ENCODE results near the gene CORT. TPM values are rescaled to one million over a fixed set of nuclear protein-coding genes. Genes with fewer than 3 reads are reported as not detected.

Gene CORT
- total RNA-seq, 2 donors from 2014 or later: 0.24 TPM; not detected in 1

GRCh38 chr1:10430216-10431069 lies 19.4 kb upstream of the CORT start, which contains the start of gene CENPS:
CENPS (plus strand) TSS chr1:10430433; CDS start chr1:10430518, 85 bp downstream.
- peak within 1 kb of the TSS; percentile 82 for H3K27ac Mint-ChIP-seq
- H3K27me3 Mint-ChIP-seq: no peaks in the 10 kb centered on the region
- H3K4me3 Mint-ChIP-seq: peak within 1 kb of the TSS; percentile 92
- no peaks in the 10 kb centered on the region for H3K4me1 Mint-ChIP-seq
- H3K36me3 Mint-ChIP-seq (ENCODE audit: low read depth): no peaks in the 10 kb centered on the region
- H3K9me3 Mint-ChIP-seq: no peaks in the 10 kb centered on the region
- peak; percentile 91 for ATAC-seq (replicated peaks)

- no peaks in the 10 kb centered on the region for H3K4me1 Mint-ChIP-seq
- H3K9me3 Mint-ChIP-seq: no peaks in the 10 kb centered on the region
- peak; percentile 1 for ATAC-seq (replicated peaks)
- H3K4me3 Mint-ChIP-seq: peak overlapping the region; percentile 92
- peak overlapping the region; percentile 82 for H3K27ac Mint-ChIP-seq
- H3K36me3 Mint-ChIP-seq (ENCODE audit: low read depth): no peaks in the 10 kb centered on the region
- no peaks in the 10 kb centered on the region for H3K27me3 Mint-ChIP-seq
These were observed 18.6 kb upstream of the CORT start for GRCh38 chr1:10431070-10431730.

GRCh38 chr1:10432910-10433700 lies 16.7 kb upstream of the CORT start:
- H3K27ac Mint-ChIP-seq: no peak overlapping the region
- no peak overlapping the region for H3K4me3 Mint-ChIP-seq
- no peaks in the 10 kb centered on the region for H3K36me3 Mint-ChIP-seq (ENCODE audit: low read depth)

DNA sequence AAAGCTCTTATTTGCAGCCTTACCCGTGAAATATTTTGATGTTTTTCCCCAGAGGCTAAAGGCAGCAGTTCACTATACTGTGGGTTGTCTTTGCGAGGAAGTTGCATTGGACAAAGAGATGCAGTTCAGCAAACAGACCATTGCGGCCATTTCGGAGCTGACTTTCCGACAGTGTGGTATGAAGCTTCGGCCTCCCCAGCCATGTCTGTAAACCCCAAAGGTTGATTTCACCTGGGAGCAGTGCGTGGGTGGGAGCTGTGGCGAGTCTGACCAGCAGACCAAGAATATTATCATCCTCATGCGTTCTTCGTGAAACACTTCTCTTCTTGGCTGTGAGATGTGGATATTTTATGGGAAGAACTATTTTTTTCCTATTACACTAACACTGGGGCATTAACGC lies 16.0 kb upstream of the CORT start:
- no peaks in the 10 kb centered on the region for H3K4me1 Mint-ChIP-seq
- no peak for ATAC-seq (replicated peaks)
- no peak overlapping the region for H3K27ac Mint-ChIP-seq
- H3K27me3 Mint-ChIP-seq: no peaks in the 10 kb centered on the region
- no peaks in the 10 kb centered on the region for H3K9me3 Mint-ChIP-seq
- no peaks in the 10 kb centered on the region for H3K36me3 Mint-ChIP-seq (ENCODE audit: low read depth)
- H3K4me3 Mint-ChIP-seq: no peak overlapping the region

More at GRCh38 chr1:10432910-10433700, 16.7 kb upstream of the CORT start:
- Mint-ChIP-seq H3K4me1 (no peaks in the 10 kb centered on the region), H3K27me3 (no peaks in the 10 kb centered on the region), H3K9me3 (no peaks in the 10 kb centered on the region)
- no peak for ATAC-seq (replicated peaks)

DNA sequence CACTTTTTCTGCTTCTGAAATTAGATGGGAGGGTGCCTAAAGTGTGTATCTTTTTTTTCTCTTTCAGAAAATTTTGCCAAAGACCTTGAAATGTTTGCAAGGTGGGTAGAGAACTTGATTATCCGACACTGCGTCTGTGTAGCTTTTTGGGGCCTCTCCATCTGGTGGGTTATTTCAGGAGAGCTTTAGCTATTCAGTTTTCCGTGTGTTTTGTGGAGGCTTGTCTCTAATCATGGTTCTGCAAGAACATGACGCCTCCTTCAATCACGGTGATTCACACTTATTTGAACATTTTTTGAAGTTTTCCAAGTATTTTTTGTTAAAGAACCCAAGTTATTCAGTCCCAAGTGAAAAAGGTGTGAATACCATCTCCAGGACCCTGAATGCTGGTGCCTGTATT lies 15.2 kb upstream of the CORT start:
- Mint-ChIP-seq H3K27me3 (no peaks in the 10 kb centered on the region), H3K4me3 (no peak overlapping the region), H3K27ac (no peak overlapping the region), H3K4me1 (no peaks in the 10 kb centered on the region), H3K36me3 (ENCODE audit: low read depth) (no peaks in the 10 kb centered on the region), H3K9me3 (no peaks in the 10 kb centered on the region)
- ATAC-seq (replicated peaks): no peak

DNA sequence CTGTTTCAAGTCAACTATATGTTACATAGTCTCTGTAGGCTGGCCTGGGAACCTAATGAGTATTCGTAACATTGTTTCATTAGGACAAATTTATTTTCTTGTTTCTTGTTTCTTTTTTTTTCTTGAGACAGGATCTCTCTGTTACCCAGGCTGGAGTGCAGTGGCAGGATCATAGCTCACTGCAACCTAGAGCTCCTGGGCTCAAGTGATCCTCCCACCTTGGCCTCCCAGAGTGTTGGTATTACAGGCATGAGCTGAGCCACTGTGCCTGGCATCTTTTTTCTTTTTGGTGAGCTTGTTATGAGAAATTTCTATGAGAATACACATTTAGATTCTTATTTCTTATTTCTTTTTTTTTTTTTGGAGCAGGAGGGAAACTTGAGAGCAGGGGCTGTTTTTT lies 12.8 kb upstream of the CORT start:
- no peaks in the 10 kb centered on the region for H3K9me3 Mint-ChIP-seq
- peaks cover 5% of the 10 kb centered on the region for H3K36me3 Mint-ChIP-seq (ENCODE audit: low read depth)
- H3K4me1 Mint-ChIP-seq: no peaks in the 10 kb centered on the region
- ATAC-seq (replicated peaks): no peak
- H3K27me3 Mint-ChIP-seq: no peaks in the 10 kb centered on the region
- H3K27ac Mint-ChIP-seq: no peak overlapping the region
- no peak overlapping the region for H3K4me3 Mint-ChIP-seq

- Mint-ChIP-seq H3K4me1 (no peaks in the 10 kb centered on the region), H3K27me3 (no peaks in the 10 kb centered on the region), H3K36me3 (ENCODE audit: low read depth) (peaks cover 5% of the 10 kb centered on the region), H3K27ac (no peak overlapping the region), H3K9me3 (no peaks in the 10 kb centered on the region), H3K4me3 (no peak overlapping the region)
- no peak for ATAC-seq (replicated peaks)
These were observed 11.1 kb upstream of the CORT start for GRCh38 chr1:10438677-10439163.

DNA sequence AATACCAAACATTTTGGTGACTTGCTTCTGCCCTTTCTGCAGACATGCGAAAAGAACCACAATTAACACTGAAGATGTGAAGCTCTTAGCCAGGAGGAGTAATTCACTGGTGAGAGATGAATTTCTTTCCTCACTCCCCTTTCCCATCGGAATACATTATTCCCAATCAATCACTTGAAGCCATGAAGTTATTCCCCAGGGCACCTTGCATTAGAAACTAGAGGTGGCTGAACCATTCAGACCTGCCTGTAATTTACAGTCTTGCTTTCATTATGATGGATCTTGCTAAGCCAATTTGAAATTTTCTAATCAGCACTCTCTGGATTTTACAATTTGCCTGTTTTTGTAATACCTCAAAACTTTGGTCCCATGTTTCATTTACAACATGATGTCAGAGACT lies 9.5 kb upstream of the CORT start:
- Mint-ChIP-seq H3K4me3 (no peak overlapping the region), H3K4me1 (no peaks in the 10 kb centered on the region), H3K36me3 (ENCODE audit: low read depth) (peaks cover 5% of the 10 kb centered on the region), H3K27me3 (no peaks in the 10 kb centered on the region), H3K27ac (no peak overlapping the region), H3K9me3 (no peaks in the 10 kb centered on the region)
- ATAC-seq (replicated peaks): no peak

- H3K27ac Mint-ChIP-seq: no peak overlapping the region
- H3K9me3 Mint-ChIP-seq: no peaks in the 10 kb centered on the region
- H3K4me3 Mint-ChIP-seq: no peak overlapping the region
- H3K27me3 Mint-ChIP-seq: no peaks in the 10 kb centered on the region
- no peaks in the 10 kb centered on the region for H3K4me1 Mint-ChIP-seq
- H3K36me3 Mint-ChIP-seq (ENCODE audit: low read depth): peaks cover 5% of the 10 kb centered on the region
- ATAC-seq (replicated peaks): no peak
These were observed 9.0 kb upstream of the CORT start for GRCh38 chr1:10440794-10441193.

DNA sequence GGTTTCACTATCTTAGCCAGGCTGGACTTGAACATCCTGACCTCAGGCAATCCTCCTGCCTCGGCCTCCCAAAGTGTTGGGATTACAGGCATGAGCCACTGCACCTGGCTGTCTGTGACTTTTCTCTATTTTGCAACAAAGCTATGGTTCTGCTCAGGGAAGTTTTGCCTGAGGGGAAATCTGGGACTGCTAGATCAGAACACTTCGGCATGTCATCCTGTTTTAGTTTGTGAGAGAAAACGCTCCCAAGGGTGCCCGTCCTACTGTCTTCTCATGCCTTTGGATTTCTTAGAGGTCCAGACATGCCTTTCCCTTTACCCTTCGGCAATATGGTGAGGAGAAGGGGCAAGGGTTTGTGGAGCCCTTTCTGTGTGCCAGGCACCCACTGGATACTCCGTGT lies 5.6 kb upstream of the CORT start:
- H3K4me3 Mint-ChIP-seq: no peak overlapping the region
- H3K9me3 Mint-ChIP-seq: no peaks in the 10 kb centered on the region
- no peak overlapping the region for H3K27ac Mint-ChIP-seq
- peaks cover 5% of the 10 kb centered on the region for H3K36me3 Mint-ChIP-seq (ENCODE audit: low read depth)
- ATAC-seq (replicated peaks): no peak
- no peaks in the 10 kb centered on the region for H3K27me3 Mint-ChIP-seq
- no peaks in the 10 kb centered on the region for H3K4me1 Mint-ChIP-seq

GRCh38 chr1:10444795-10445397 lies 4.9 kb upstream of the CORT start:
- Mint-ChIP-seq H3K9me3 (no peaks in the 10 kb centered on the region), H3K27ac (no peak overlapping the region), H3K36me3 (ENCODE audit: low read depth) (peaks cover 5% of the 10 kb centered on the region), H3K27me3 (no peaks in the 10 kb centered on the region), H3K4me3 (no peak overlapping the region), H3K4me1 (no peaks in the 10 kb centered on the region)
- ATAC-seq (replicated peaks): peak; percentile 72

GRCh38 chr1:10446790-10447422 lies 2.9 kb upstream of the CORT start:
- Mint-ChIP-seq H3K27ac (no peak overlapping the region), H3K4me3 (no peak overlapping the region), H3K4me1 (no peaks in the 10 kb centered on the region), H3K36me3 (ENCODE audit: low read depth) (no peaks in the 10 kb centered on the region), H3K9me3 (no peaks in the 10 kb centered on the region), H3K27me3 (no peaks in the 10 kb centered on the region)
- ATAC-seq (replicated peaks): no peak

DNA sequence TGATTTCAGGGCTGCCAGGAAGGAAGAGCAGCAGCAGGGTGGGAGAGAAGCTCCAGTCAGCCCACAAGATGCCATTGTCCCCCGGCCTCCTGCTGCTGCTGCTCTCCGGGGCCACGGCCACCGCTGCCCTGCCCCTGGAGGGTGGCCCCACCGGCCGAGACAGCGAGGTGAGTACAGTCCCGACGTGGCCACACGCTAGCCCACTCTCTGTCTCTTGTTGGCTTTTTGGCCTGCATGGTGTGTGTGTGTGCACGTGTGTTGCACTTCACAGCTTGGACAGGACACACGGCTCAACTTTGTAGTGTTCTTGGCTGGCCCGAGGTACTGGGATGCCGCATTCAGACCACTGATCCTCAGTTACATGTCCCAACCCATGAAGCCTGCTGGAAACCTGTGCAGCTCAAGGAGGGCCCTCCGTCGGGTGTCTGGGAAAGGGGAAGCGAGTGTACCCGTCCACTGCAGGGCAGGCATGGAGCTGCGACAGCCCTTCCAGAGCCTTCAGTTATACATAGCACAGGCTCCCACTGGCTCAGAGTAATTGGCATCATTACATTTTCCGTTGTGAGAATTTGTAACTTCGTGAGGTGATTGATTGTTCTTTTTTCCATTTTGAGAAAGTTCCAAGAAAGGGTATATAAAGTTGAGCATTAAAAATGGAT lies 454 bp downstream of the CORT start:
- no peak for ATAC-seq (replicated peaks)
- Mint-ChIP-seq H3K36me3 (ENCODE audit: low read depth) (no peaks in the 10 kb centered on the region), H3K27ac (no peak overlapping the region), H3K4me3 (no peak overlapping the region), H3K4me1 (no peaks in the 10 kb centered on the region), H3K9me3 (no peaks in the 10 kb centered on the region), H3K27me3 (no peaks in the 10 kb centered on the region)

Data from activated T-helper 17 cell treated with anti-CD3 and anti-CD28 coated beads, Interleukin-2, amount 50 U/mL, for 72 hours (primary cell).